H9 (cell line): Measurements from ENCODE around the gene PROSER3. TPM values are rescaled to one million over a fixed set of nuclear protein-coding genes. Genes with fewer than 3 reads are reported as not detected.

Experiments
- DNase-seq: peaks from one replicate; pipeline ENCODE4 v3.0.0-alpha.2; 2017
- H2AFZ ChIP-seq: one replicate; pipeline ENCODE4 v1.6.1; 2013; ENCODE audit warnings: mild to moderate bottlenecking, low read length, control low read depth, moderate library complexity
- H2AK5ac ChIP-seq: 2 replicates; pipeline ENCODE4 v1.6.1; 2013; ENCODE audit warnings: low read length, control low read depth, mixed read lengths; ENCODE audit not compliant: insufficient read length
- H2BK120ac ChIP-seq: one replicate; pipeline ENCODE4 v1.6.1; 2013; ENCODE audit warnings: low read depth, mild to moderate bottlenecking, low read length, control low read depth, inconsistent platforms; ENCODE audit not compliant: poor library complexity, severe bottlenecking
- H2BK12ac ChIP-seq: 2 replicates; pipeline ENCODE4 v1.6.1; 2013; ENCODE audit warnings: low read length, control low read depth, mixed read lengths, low read depth; ENCODE audit not compliant: insufficient read length
- H2BK15ac ChIP-seq: 2 replicates; pipeline ENCODE4 v1.6.1; 2013; ENCODE audit warnings: low read depth, low read length, control low read depth
- H2BK20ac ChIP-seq: one replicate; pipeline ENCODE4 v1.6.1; 2013; ENCODE audit warnings: low read depth, mild to moderate bottlenecking, low read length, control low read depth, inconsistent platforms; ENCODE audit not compliant: poor library complexity, severe bottlenecking
- H2BK5ac ChIP-seq: 2 replicates; pipeline ENCODE4 v1.6.1; 2013; ENCODE audit warnings: low read length, control low read depth, mixed read lengths; ENCODE audit not compliant: insufficient read length
- H3K14ac ChIP-seq: 2 replicates; pipeline ENCODE4 v1.6.1; 2013; ENCODE audit warnings: low read length, control low read depth; ENCODE audit not compliant: insufficient read depth
- H3K18ac ChIP-seq: 2 replicates; pipeline ENCODE4 v1.6.1; 2013; ENCODE audit warnings: low read depth, mild to moderate bottlenecking, mixed read lengths, low read length, control low read depth; ENCODE audit not compliant: insufficient read length
- H3K23ac ChIP-seq: 2 replicates; pipeline ENCODE4 v1.6.1; 2013; ENCODE audit warnings: low read length, control low read depth, mixed read lengths, low read depth; ENCODE audit not compliant: insufficient read length
- H3K23me2 ChIP-seq: 2 replicates; pipeline ENCODE4 v1.6.1; 2013; ENCODE audit warnings: low read depth, mild to moderate bottlenecking, mixed read lengths, low read length, control low read depth; ENCODE audit not compliant: insufficient read length, poor library complexity, severe bottlenecking
- H3K27ac ChIP-seq: 2 replicates; pipeline ENCODE4 v1.5.1; 2013; ENCODE audit warnings: low read length, control low read depth, mixed read lengths, low read depth; ENCODE audit not compliant: insufficient read length
- H3K27me3 ChIP-seq: 2 replicates; pipeline ENCODE4 v1.6.1; 2013; ENCODE audit warnings: low read length, control low read depth, inconsistent platforms; ENCODE audit not compliant: insufficient read depth
- H3K4ac ChIP-seq: 2 replicates; pipeline ENCODE4 v1.6.1; 2013; ENCODE audit warnings: low read depth, mild to moderate bottlenecking, control low read depth, inconsistent platforms, low read length, moderate library complexity
- H3K4me1 ChIP-seq: 2 replicates; pipeline ENCODE4 v1.6.1; 2013; ENCODE audit warnings: low read length, control low read depth, inconsistent platforms; ENCODE audit not compliant: insufficient read depth
- H3K4me2 ChIP-seq: 2 replicates; pipeline ENCODE4 v1.6.1; 2013; ENCODE audit warnings: low read length, control low read depth, mixed read lengths; ENCODE audit not compliant: insufficient read length, insufficient read depth
- H3K56ac ChIP-seq: 2 replicates; pipeline ENCODE4 v1.6.1; 2013; ENCODE audit warnings: low read depth, mild to moderate bottlenecking, mixed read lengths, low read length, control low read depth; ENCODE audit not compliant: insufficient read length
- H3K79me1 ChIP-seq: 2 replicates; pipeline ENCODE4 v1.6.1; 2013; ENCODE audit warnings: low read depth, mild to moderate bottlenecking, moderate library complexity, low read length, control low read depth, inconsistent platforms; ENCODE audit not compliant: insufficient read depth, poor library complexity, severe bottlenecking
- H3K79me2 ChIP-seq: 2 replicates; pipeline ENCODE4 v1.6.1; 2013; ENCODE audit warnings: low read length, control low read depth, inconsistent platforms; ENCODE audit not compliant: insufficient read depth
- H3K9ac ChIP-seq: 2 replicates; pipeline ENCODE4 v1.6.1; 2013; ENCODE audit warnings: low read length, control low read depth, mixed read lengths; ENCODE audit not compliant: insufficient read length; ENCODE audit errors: extremely low read depth
- H3K9me3 ChIP-seq: one replicate; pipeline ENCODE4 v1.6.1; 2013; ENCODE audit warnings: low read depth, low read length, inconsistent platforms; ENCODE audit not compliant: control insufficient read depth
- H3T11ph ChIP-seq: one replicate; pipeline ENCODE4 v1.6.1; 2013; ENCODE audit warnings: mild to moderate bottlenecking, low read length, control low read depth, inconsistent platforms
- H4K20me1 ChIP-seq: one replicate; pipeline ENCODE4 v1.6.1; 2013; ENCODE audit not compliant: control insufficient read depth, insufficient read length, insufficient read depth
- H4K5ac ChIP-seq: 2 replicates; pipeline ENCODE4 v1.6.1; 2013; ENCODE audit warnings: low read depth, mild to moderate bottlenecking, mixed read lengths, low read length, control low read depth; ENCODE audit not compliant: insufficient read length
- H4K8ac ChIP-seq: replicated peaks from 2 replicates; pipeline ENCODE4 v1.6.1; 2013; ENCODE audit warnings: low read length, control low read depth, mixed read lengths, low read depth; ENCODE audit not compliant: insufficient read length
- H4K91ac ChIP-seq: 2 replicates; pipeline ENCODE4 v1.6.1; 2013; ENCODE audit warnings: low read depth, mild to moderate bottlenecking, moderate library complexity, mixed read lengths, low read length, control low read depth; ENCODE audit not compliant: insufficient read length
- H3K27ac Mint-ChIP-seq, 3 experiments: 2 replicates in 2 of 3; 3 replicates in 1 of 3; pipeline ENCODE4 v1.8.0; 2020 to 2021; ENCODE audit warnings: mixed read lengths in 3 of 3, mild to moderate bottlenecking in 1 of 3, moderate library complexity in 1 of 3
- H3K27me3 Mint-ChIP-seq: 2 replicates; pipeline ENCODE4 v1.8.0; 2021; ENCODE audit warnings: low read depth, mild to moderate bottlenecking, moderate library complexity, mixed read lengths
- H3K36me3 Mint-ChIP-seq, 3 experiments: 2 replicates in 2 of 3; 3 replicates in 1 of 3; pipeline ENCODE4 v1.8.0; 2020 to 2021; ENCODE audit warnings: low read depth in 3 of 3, mixed read lengths in 3 of 3; ENCODE audit not compliant: insufficient read depth in 1 of 3
- H3K4me1 Mint-ChIP-seq, 2 experiments: 2 replicates each; pipeline ENCODE4 v1.8.0; 2020; ENCODE audit warnings: mixed read lengths in 2 of 2
- H3K4me3 Mint-ChIP-seq, 2 experiments: 2 replicates in 1 of 2; 3 replicates in 1 of 2; pipeline ENCODE4 v1.8.0; 2020 to 2021; ENCODE audit warnings: mild to moderate bottlenecking in 2 of 2, mixed read lengths in 2 of 2, moderate library complexity in 1 of 2
- H3K9me3 Mint-ChIP-seq, 2 experiments: 2 replicates in 1 of 2; 3 replicates in 1 of 2; pipeline ENCODE4 v1.8.0; 2020; ENCODE audit warnings: mild to moderate bottlenecking in 2 of 2, mixed read lengths in 2 of 2, moderate library complexity in 1 of 2
- CTCF ChIP-seq: fragments of 200-600 bp; sonication (generic); conservative IDR thresholded peaks from 3 replicates; pipeline ENCODE4 v1.8.0; 2021; ENCODE audit warnings: antibody characterized with exemption, mild to moderate bottlenecking
- WGBS: extraction: QIAGEN DNeasy Blood & Tissue Kit; methylation state at CpG from one replicate; pipeline ENCODE4 v1.1.7; 2013; ENCODE audit warnings: missing lambda C conversion rate, low lambda C conversion rate, mixed read lengths; ENCODE audit not compliant: insufficient read length; ENCODE audit errors: extremely low coverage; 5-methylcytosine and 5-hydroxymethylcytosine counted together
- total RNA-seq: library from RNA; stranded (reverse); gene quantifications from 2 replicates; pipeline ENCODE4 v1.2.1, GENCODE V29; 2021

The PROSER3 gene
- total RNA-seq, 1 experiment from 2014 or later, result 29.1 TPM

- Mint-ChIP-seq H3K4me1 (peaks cover 12 to 23% of the 10 kb centered on the region in 2 experiments), H3K27me3 (peaks cover 7% of the 10 kb centered on the region), H3K4me3 (peak overlapping the region; percentile 58 to 78), H3K36me3 (peaks cover 0 to 17% (median 13%) of the 10 kb centered on the region in 3 experiments; a peak in 5 of 7 replicates), H3K9me3 (no peaks in the 10 kb centered on the region), H3K27ac (peak overlapping the region in 2 of 3 experiments; percentile 53 to 64; a peak in 2 of 7 replicates)
- Histone ChIP-seq H3K23ac (no peak overlapping the region), H3K4me2 (peak overlapping the region; percentile 43), H3K9me3 (no peaks in the 10 kb centered on the region), H2AFZ (no peak overlapping the region), H2AK5ac (no peak overlapping the region), H3T11ph (no peak overlapping the region), H2BK20ac (no peak overlapping the region), H3K14ac (0 out of 2 replicates have a peak overlapping the region, but pooled peaks have one; percentile 11), H3K79me1 (no peaks in the 10 kb centered on the region), H3K18ac (no peak overlapping the region), H2BK15ac (no peak overlapping the region), H4K20me1 (no peaks in the 10 kb centered on the region), H2BK12ac (no peak overlapping the region), H4K8ac (no peak overlapping the region), H4K91ac (no peak overlapping the region), H3K4ac (no peak overlapping the region), H3K9ac (no peak overlapping the region), H3K27ac (no peak overlapping the region), H4K5ac (no peak overlapping the region), H2BK120ac (no peak overlapping the region), H3K27me3 (no peaks in the 10 kb centered on the region), H3K4me1 (no peaks in the 10 kb centered on the region), H2BK5ac (no peak overlapping the region), H3K23me2 (peaks cover 15% of the 10 kb centered on the region), H3K56ac (no peak overlapping the region), H3K79me2 (no peaks in the 10 kb centered on the region)
- TF ChIP-seq CTCF, result no peak
- DNase-seq, result peak; percentile 39
- no CpG with 5 or more reads among the region's 74 CpGs for WGBS
Observed at GRCh38 chr19:35755550-35756376, 2.2 kb upstream of the PROSER3 start.
